A549 (cell line): ENCODE data around the gene PKIG.

Source experiments
- CEBPB ChIP-seq, 2 experiments: fragments of >200 bp in 1 of 2; sonication (Bioruptor Twin) in 1 of 2; formaldehyde crosslinking in 1 of 2; IDR thresholded peaks; 2 replicates each; pipeline ENCODE4 v1.6.1; 2012 to 2016
- CTCF ChIP-seq: fragments of >200 bp; sonication (Bioruptor Twin); formaldehyde crosslinking; IDR thresholded peaks from 3 replicates; pipeline ENCODE4 v1.5.1; 2016
- EP300 ChIP-seq, 2 experiments: fragments of >200 bp; sonication (Bioruptor Twin); formaldehyde crosslinking; IDR thresholded peaks; 2 replicates in 1 of 2; 3 replicates in 1 of 2; pipeline ENCODE4 v1.6.1; 2016 to 2017
- ESRRA ChIP-seq: fragments of 150-350 bp; IDR thresholded peaks from 2 replicates; pipeline ENCODE4 v1.6.1; 2014; ENCODE audit warnings: mild to moderate bottlenecking, low read length, borderline replicate concordance
- HDAC2 ChIP-seq: fragments of 200-600 bp; sonication (generic); IDR thresholded peaks from 2 replicates; pipeline ENCODE4 v1.6.1; 2016
- JUNB ChIP-seq: fragments of >200 bp; sonication (Bioruptor Twin); formaldehyde crosslinking; IDR thresholded peaks from 2 replicates; pipeline ENCODE4 v1.6.1; 2016
- MAZ ChIP-seq: fragments of 150-350 bp; IDR thresholded peaks from 2 replicates; pipeline ENCODE4 v1.6.1; 2014; ENCODE audit warnings: antibody characterized with exemption, low read depth, low read length, borderline replicate concordance
- POLR2A ChIP-seq: IDR thresholded peaks from 2 replicates; pipeline ENCODE4 v1.6.1; 2012; ENCODE audit warnings: mild to moderate bottlenecking, low read length
- RAD21 ChIP-seq, 2 experiments: fragments of >200 bp in 1 of 2; sonication (Bioruptor Twin) in 1 of 2; formaldehyde crosslinking in 1 of 2; IDR thresholded peaks in 1 of 2; conservative IDR thresholded peaks in 1 of 2; 2 replicates in 1 of 2; 3 replicates in 1 of 2; pipeline ENCODE4 v1.6.1; 2012 to 2018; ENCODE audit warnings: inconsistent platforms in 1 of 2
- REST ChIP-seq: fragments of 200-600 bp; sonication (generic); IDR thresholded peaks from 2 replicates; pipeline ENCODE4 v1.6.1; 2016; ENCODE audit warnings: antibody characterized with exemption, mild to moderate bottlenecking, moderate library complexity
- TP53 ChIP-seq: fragments of 250-450 bp; sonication (Bioruptor Pico); IDR thresholded peaks from 2 replicates; pipeline ENCODE4 v1.5.0; 2021; ENCODE audit warnings: mild to moderate bottlenecking, moderate library complexity
- USF2 ChIP-seq: fragments of 450-650 bp; IDR thresholded peaks from 2 replicates; pipeline ENCODE4 v1.6.1; 2014; ENCODE audit warnings: antibody characterized with exemption
- ZNF302 ChIP-seq: fragments of 250-450 bp; sonication (Bioruptor Pico); IDR thresholded peaks from 2 replicates; pipeline ENCODE4 v1.9.0; 2021; ENCODE audit warnings: inconsistent platforms, mild to moderate bottlenecking, moderate library complexity

DNA sequence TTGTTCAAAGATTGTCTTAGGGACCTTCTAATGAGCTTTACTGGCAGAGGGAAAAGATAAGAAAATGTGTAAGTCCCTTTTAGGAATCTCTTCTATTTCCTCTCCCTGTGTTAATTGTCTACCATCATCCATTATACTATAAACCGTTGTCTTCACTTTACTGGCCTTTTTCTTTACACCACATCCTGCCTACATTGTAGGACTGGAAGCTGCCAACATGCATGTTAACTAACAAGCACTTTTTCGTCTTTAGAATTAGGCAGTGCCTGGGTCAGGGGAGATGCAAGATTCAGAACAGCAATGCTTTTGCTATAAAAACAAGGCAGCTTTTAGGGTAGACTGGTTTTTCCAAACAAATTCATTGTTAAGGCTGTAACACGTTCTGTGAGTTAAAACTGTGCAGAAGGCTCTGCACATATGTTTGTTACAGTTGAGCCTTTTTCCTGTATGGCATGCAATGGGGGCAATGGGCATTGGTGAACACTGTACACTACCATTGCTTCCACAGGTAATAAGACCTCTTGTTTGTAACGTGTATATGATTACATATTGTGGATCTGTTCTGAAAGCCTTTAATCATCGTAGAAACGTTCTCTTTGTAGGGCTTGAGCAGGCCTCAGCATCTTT is 10.9 kb upstream of the PKIG start:
- TF ChIP-seq CTCF: no peak
- TF ChIP-seq ZNF302 (CRISPR knock-in tag): no peak
- TF ChIP-seq REST: no peak
- TF ChIP-seq POLR2A: no peak
- no peak for TF ChIP-seq EP300 (IDR thresholded peaks at IDR 0.05)
- no peak for TF ChIP-seq MAZ
- no peak for TF ChIP-seq CEBPB (IDR thresholded peaks at IDR 0.05)
- TF ChIP-seq TP53: no peak
- TF ChIP-seq RAD21 (conservative IDR thresholded peaks at IDR 0.05 in 1 of 2, IDR thresholded peaks at IDR 0.05 in 1 of 2): no peak
- TF ChIP-seq HDAC2: no peak
- no peak for TF ChIP-seq USF2
- TF ChIP-seq ESRRA: no peak
- no peak for TF ChIP-seq JUNB
